GM12878 (cell line): Measurements from ENCODE around the gene INTU. TPM values are rescaled to one million over a fixed set of nuclear protein-coding genes. Genes with fewer than 3 reads are reported as not detected.

Experiments
- ATAC-seq: fragments of 200-7000 bp; cut with Tn5 transposase; 3 replicates; pipeline ENCODE4 v1.9.1; 2020; ENCODE audit warnings: mild to moderate bottlenecking, moderate library complexity
- BruUV-seq: library from RNA; stranded (reverse); fragments of 400-500 nt; replicated peaks from 2 replicates; lab custom pipeline; 2021; lab: Mats Ljungman, UMichigan
- CTCF ChIA-PET: fragments of 300-600 bp; sonication (Branson Sonifier 250); formaldehyde crosslinking; extraction: SDS; loops from one replicate; lab custom pipeline; 2021; ENCODE audit warnings: inconsistent platforms; lab: Yijun Ruan, JAX
- POLR2A ChIA-PET: fragments of 350-600 bp; formaldehyde crosslinking; extraction: SDS; loops from one replicate; lab custom pipeline; 2021; ENCODE audit warnings: inconsistent platforms; lab: Charles Lee
- RAD21 ChIA-PET: fragments of 300-600 bp; sonication (Branson Sonifier 250); formaldehyde crosslinking; loops from one replicate; lab custom pipeline; 2023; ENCODE audit warnings: antibody characterized with exemption; ENCODE audit not compliant: unreplicated experiment; lab: Charles Lee
- SMC1A ChIA-PET: fragments of 300-600 bp; sonication (Branson Sonifier 250); formaldehyde crosslinking; loops from one replicate; lab custom pipeline; 2023; ENCODE audit not compliant: unreplicated experiment, uncharacterized antibody; lab: Charles Lee
- DNase-seq: peaks from one replicate; pipeline ENCODE4 v3.0.0-alpha.2; 2011; ENCODE audit warnings: low read depth, low spot score
- FAIRE-seq: peaks from 3 replicates; lab custom pipeline; 2011; peaks lifted over from hg19 to GRCh38; lab: Jason Lieb, UNC
- H2AFZ ChIP-seq: 2 replicates; pipeline ENCODE4 v1.6.0; 2011; ENCODE audit warnings: low read depth, low read length, control low read depth; ENCODE audit not compliant: control insufficient read depth
- H3K27ac ChIP-seq: 2 replicates; pipeline ENCODE4 v1.5.1; 2011; ENCODE audit warnings: control low read depth; ENCODE audit not compliant: control insufficient read depth, insufficient read depth
- H3K27me3 ChIP-seq, 2 experiments: replicated peaks in 1 of 2; 2 replicates each; pipeline versions ENCODE4 v1.6.0 to v1.6.1; 2011; ENCODE audit warnings: low read length in 1 of 2; ENCODE audit not compliant: control insufficient read depth in 2 of 2, insufficient read depth in 2 of 2
- H3K36me3 ChIP-seq, 2 experiments: 2 replicates each; pipeline ENCODE4 v1.5.1; 2011; ENCODE audit warnings: low read length in 1 of 2; ENCODE audit not compliant: control insufficient read depth in 2 of 2, insufficient read depth in 2 of 2
- H3K4me1 ChIP-seq: 2 replicates; pipeline ENCODE4 v1.6.1; 2011; ENCODE audit warnings: mild to moderate bottlenecking, low read length, moderate library complexity, mixed read lengths; ENCODE audit not compliant: control insufficient read depth, insufficient read depth
- H3K4me2 ChIP-seq: 2 replicates; pipeline ENCODE4 v1.6.0; 2011; ENCODE audit warnings: control low read depth; ENCODE audit not compliant: control insufficient read depth, insufficient read depth
- H3K4me3 ChIP-seq: fragments of 200-600 bp; sonication (generic); 2 replicates; pipeline ENCODE4 v1.5.1; 2016
- H3K79me2 ChIP-seq: 2 replicates; pipeline ENCODE4 v1.6.0; 2011; ENCODE audit warnings: low read length; ENCODE audit not compliant: control insufficient read depth, insufficient read depth
- H3K9ac ChIP-seq: 2 replicates; pipeline ENCODE4 v1.8.0; 2011; ENCODE audit warnings: low read length, control low read depth, mixed read lengths; ENCODE audit not compliant: control insufficient read depth, insufficient read depth
- H3K9me3 ChIP-seq: replicated peaks from 3 replicates; pipeline ENCODE4 v1.5.1; 2011; ENCODE audit warnings: mild to moderate bottlenecking, low read length; ENCODE audit not compliant: control insufficient read depth, insufficient read depth
- H4K20me1 ChIP-seq: 2 replicates; pipeline ENCODE4 v1.6.0; 2011; ENCODE audit not compliant: control insufficient read depth, insufficient read depth
- EZH2 ChIP-seq: IDR thresholded peaks from 2 replicates; pipeline ENCODE4 v1.6.1; 2012; ENCODE audit warnings: low read depth, mild to moderate bottlenecking, control low read depth, inconsistent platforms, low read length, borderline replicate concordance; ENCODE audit not compliant: control insufficient read depth
- MYB ChIP-seq: fragments of 150-350 bp; IDR thresholded peaks from 2 replicates; pipeline ENCODE4 v1.6.1; 2014; ENCODE audit warnings: mild to moderate bottlenecking, low read depth, low read length, borderline replicate concordance
- NBN ChIP-seq: fragments of 450-650 bp; IDR thresholded peaks from 2 replicates; pipeline ENCODE4 v1.6.1; 2016
- NR2F1 ChIP-seq: fragments of 450-650 bp; conservative IDR thresholded peaks from 2 replicates; pipeline ENCODE4 v1.6.1; 2017; ENCODE audit warnings: mild to moderate bottlenecking
- PAX8 ChIP-seq: fragments of 450-650 bp; IDR thresholded peaks from 2 replicates; pipeline ENCODE4 v1.6.1; 2017; ENCODE audit warnings: mild to moderate bottlenecking, moderate library complexity
- RELA ChIP-seq: fragments of 450-650 bp; IDR thresholded peaks from 2 replicates; pipeline ENCODE4 v1.8.0; 2014; ENCODE audit warnings: borderline replicate concordance; ENCODE audit not compliant: partially characterized antibody
- SMARCA5 ChIP-seq: fragments of 450-650 bp; IDR thresholded peaks from 2 replicates; pipeline ENCODE4 v1.6.1; 2017; ENCODE audit warnings: mild to moderate bottlenecking
- TBL1XR1 ChIP-seq: IDR thresholded peaks from 2 replicates; pipeline ENCODE4 v1.6.1; 2012; ENCODE audit warnings: low read depth, low read length, improper control_type of control experiment
- ZBED1 ChIP-seq: IDR thresholded peaks from 2 replicates; pipeline ENCODE4 v1.6.1; 2016; ENCODE audit warnings: borderline replicate concordance
- ZNF384 ChIP-seq: IDR thresholded peaks from 2 replicates; pipeline ENCODE4 v1.6.1; 2012; ENCODE audit warnings: low read depth, mild to moderate bottlenecking, low read length, improper control_type of control experiment, borderline replicate concordance
- whole genome bisulfite sequencing: methylation state at CpG from one replicate; pipeline ENCODE4 v1.1.6; 2016; ENCODE audit warnings: low lambda C conversion rate; ENCODE audit not compliant: insufficient replicate concordance, insufficient coverage; ENCODE audit errors: missing lambda C conversion rate; 5-methylcytosine and 5-hydroxymethylcytosine counted together
- in situ Hi-C: fragments of 300-500 bp; cut with MboI; formaldehyde crosslinking; loops from 9 replicates; pipeline ENCODE4 v1.14.3; 2018; ENCODE audit warnings: mixed read lengths
- intact Hi-C: fragments of 100-400 bp; cut with micrococcal nuclease; formaldehyde crosslinking; loops from one replicate; pipeline ENCODE4 v1.14.2; 2022; ENCODE audit not compliant: unreplicated experiment
- polyA plus RNA-seq, 11 experiments: library from polyadenylated mRNA; depleted of rRNA in 4 of 11; unstranded in 6 of 11; stranded (reverse) in 5 of 11; fragments of >200 nt; fragmentation: Nextera tagmentation in 4 of 11; fragmentation: Illumina TruSeq in 1 of 11; extraction: Ambion mirVana in 4 of 11; extraction: Trizol in 1 of 11; gene quantifications; 1 replicate in 1 of 11; 2 replicates in 10 of 11; pipeline versions ENCODE4 v1.2.1 to v1.2.3, GENCODE V29; 2011 to 2016; ENCODE audit warnings: inconsistent platforms in 2 of 11, missing spikeins in 2 of 11, low read depth in 1 of 11
- total RNA-seq, 4 experiments: library from RNA; depleted of rRNA in 3 of 4; stranded (reverse); fragments of >200 nt in 3 of 4; fragmentation: Illumina TruSeq in 1 of 4; extraction: Trizol in 1 of 4; gene quantifications; 2 replicates each; pipeline versions ENCODE4 v1.2.1 to v1.2.3, GENCODE V29; 2013 to 2021
- TF ChIP-seq, protein P1 (sequence below): fragments of 450-650 bp; IDR thresholded peaks from 2 replicates; pipeline ENCODE4 v1.6.1; 2018; ENCODE audit warnings: borderline replicate concordance, mild to moderate bottlenecking; ENCODE audit not compliant: partially characterized antibody
- TF ChIP-seq, protein P2 (sequence below): fragments of 150-350 bp; IDR thresholded peaks from 2 replicates; pipeline ENCODE4 v1.6.1; 2016; ENCODE audit warnings: low read depth, low read length
- TF ChIP-seq, protein P3 (sequence below): fragments of 450-650 bp; IDR thresholded peaks from 2 replicates; pipeline ENCODE4 v1.6.1; 2016; ENCODE audit warnings: mild to moderate bottlenecking, moderate library complexity, borderline replicate concordance
- TF ChIP-seq, protein P4 (sequence below): IDR thresholded peaks from 2 replicates; pipeline ENCODE4 v1.6.1; 2011; ENCODE audit warnings: low read depth, mild to moderate bottlenecking, low read length, moderate library complexity, borderline replicate concordance; ENCODE audit errors: extremely low read depth

Gene INTU
- total and polyA plus RNA-seq, 10 of the 15 experiments (the other 5 are each of a cell fraction or from before 2014, with no cell fraction given), result under 0.01 to 0.15 (median 0.01) TPM; not detected in 4

DNA sequence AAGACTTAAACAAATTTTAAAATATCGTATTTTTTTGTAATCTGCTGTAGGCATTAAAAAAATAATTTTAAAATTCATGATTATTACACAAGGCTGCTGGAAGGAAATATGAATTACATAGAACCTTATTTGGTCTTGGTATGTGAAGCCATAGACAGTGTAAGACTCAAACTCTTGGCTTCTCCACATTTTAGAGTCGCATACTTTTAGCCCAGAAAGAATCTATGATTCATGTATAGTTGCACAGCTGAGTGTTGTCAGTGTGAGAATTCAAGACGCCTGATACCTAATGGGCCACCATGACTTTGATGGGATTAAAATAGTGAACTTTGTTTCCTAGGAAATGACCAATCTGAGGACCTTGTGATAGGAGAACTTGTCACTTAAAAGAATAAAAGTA lies 1.4 kb downstream of the INTU start:
- Histone ChIP-seq H2AFZ (no peak overlapping the region), H3K79me2 (no peaks in the 10 kb centered on the region), H3K27me3 (peaks cover 0 to 2% of the 10 kb centered on the region in 2 experiments; a peak in 2 of 4 replicates), H4K20me1 (no peaks in the 10 kb centered on the region), H3K4me1 (no peaks in the 10 kb centered on the region), H3K9me3 (no peaks in the 10 kb centered on the region; the same call in 2 of the 3 replicates), H3K4me3 (no peak overlapping the region), H3K36me3 (no peaks in the 10 kb centered on the region), H3K9ac (no peak overlapping the region), H3K4me2 (no peak overlapping the region), H3K27ac (no peak overlapping the region)
- POLR2A ChIA-PET, result no interaction called here
- BruUV-seq, result no TSS peak
- RAD21 ChIA-PET, result interaction anchor here (0.8 kb wide), 1 partner anchor 283 kb away, joined by 3 read pairs; no protein-coding TSS in a partner anchor
- DNase-seq, result no peak
- SMC1A ChIA-PET, result no interaction called here
- in situ Hi-C loops (no loop called here), intact Hi-C loops (no loop called here)
- FAIRE-seq, result no peak
- CTCF ChIA-PET, result interaction anchor here (0.7 to 1.2 kb wide), 4 partner anchors 10 to 1920 kb away, joined by 3 to 4 read pairs (median 3); no protein-coding TSS in a partner anchor
- ATAC-seq, result no peak
- 23% methylated on average over 3 of the region's 3 CpGs for WGBS
- TF ChIP-seq SMARCA5 (no peak), ZNF384 (no peak), TBL1XR1 (no peak), NR2F1 (no peak), EZH2 (no peak), ZBED1 (no peak), MYB (no peak), RELA (no peak), PAX8 (no peak), NBN (no peak)
- TF ChIP-seq, protein P1, sequence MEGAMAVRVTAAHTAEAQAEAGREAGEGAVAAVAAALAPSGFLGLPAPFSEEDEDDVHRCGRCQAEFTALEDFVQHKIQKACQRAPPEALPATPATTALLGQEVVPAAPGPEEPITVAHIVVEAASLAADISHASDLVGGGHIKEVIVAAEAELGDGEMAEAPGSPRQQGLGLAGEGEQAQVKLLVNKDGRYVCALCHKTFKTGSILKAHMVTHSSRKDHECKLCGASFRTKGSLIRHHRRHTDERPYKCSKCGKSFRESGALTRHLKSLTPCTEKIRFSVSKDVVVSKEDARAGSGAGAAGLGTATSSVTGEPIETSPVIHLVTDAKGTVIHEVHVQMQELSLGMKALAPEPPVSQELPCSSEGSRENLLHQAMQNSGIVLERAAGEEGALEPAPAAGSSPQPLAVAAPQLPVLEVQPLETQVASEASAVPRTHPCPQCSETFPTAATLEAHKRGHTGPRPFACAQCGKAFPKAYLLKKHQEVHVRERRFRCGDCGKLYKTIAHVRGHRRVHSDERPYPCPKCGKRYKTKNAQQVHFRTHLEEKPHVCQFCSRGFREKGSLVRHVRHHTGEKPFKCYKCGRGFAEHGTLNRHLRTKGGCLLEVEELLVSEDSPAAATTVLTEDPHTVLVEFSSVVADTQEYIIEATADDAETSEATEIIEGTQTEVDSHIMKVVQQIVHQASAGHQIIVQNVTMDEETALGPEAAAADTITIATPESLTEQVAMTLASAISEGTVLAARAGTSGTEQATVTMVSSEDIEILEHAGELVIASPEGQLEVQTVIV, result no peak
- TF ChIP-seq, protein P2, sequence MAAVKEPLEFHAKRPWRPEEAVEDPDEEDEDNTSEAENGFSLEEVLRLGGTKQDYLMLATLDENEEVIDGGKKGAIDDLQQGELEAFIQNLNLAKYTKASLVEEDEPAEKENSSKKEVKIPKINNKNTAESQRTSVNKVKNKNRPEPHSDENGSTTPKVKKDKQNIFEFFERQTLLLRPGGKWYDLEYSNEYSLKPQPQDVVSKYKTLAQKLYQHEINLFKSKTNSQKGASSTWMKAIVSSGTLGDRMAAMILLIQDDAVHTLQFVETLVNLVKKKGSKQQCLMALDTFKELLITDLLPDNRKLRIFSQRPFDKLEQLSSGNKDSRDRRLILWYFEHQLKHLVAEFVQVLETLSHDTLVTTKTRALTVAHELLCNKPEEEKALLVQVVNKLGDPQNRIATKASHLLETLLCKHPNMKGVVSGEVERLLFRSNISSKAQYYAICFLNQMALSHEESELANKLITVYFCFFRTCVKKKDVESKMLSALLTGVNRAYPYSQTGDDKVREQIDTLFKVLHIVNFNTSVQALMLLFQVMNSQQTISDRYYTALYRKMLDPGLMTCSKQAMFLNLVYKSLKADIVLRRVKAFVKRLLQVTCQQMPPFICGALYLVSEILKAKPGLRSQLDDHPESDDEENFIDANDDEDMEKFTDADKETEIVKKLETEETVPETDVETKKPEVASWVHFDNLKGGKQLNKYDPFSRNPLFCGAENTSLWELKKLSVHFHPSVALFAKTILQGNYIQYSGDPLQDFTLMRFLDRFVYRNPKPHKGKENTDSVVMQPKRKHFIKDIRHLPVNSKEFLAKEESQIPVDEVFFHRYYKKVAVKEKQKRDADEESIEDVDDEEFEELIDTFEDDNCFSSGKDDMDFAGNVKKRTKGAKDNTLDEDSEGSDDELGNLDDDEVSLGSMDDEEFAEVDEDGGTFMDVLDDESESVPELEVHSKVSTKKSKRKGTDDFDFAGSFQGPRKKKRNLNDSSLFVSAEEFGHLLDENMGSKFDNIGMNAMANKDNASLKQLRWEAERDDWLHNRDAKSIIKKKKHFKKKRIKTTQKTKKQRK, result no peak
- TF ChIP-seq, protein P3, sequence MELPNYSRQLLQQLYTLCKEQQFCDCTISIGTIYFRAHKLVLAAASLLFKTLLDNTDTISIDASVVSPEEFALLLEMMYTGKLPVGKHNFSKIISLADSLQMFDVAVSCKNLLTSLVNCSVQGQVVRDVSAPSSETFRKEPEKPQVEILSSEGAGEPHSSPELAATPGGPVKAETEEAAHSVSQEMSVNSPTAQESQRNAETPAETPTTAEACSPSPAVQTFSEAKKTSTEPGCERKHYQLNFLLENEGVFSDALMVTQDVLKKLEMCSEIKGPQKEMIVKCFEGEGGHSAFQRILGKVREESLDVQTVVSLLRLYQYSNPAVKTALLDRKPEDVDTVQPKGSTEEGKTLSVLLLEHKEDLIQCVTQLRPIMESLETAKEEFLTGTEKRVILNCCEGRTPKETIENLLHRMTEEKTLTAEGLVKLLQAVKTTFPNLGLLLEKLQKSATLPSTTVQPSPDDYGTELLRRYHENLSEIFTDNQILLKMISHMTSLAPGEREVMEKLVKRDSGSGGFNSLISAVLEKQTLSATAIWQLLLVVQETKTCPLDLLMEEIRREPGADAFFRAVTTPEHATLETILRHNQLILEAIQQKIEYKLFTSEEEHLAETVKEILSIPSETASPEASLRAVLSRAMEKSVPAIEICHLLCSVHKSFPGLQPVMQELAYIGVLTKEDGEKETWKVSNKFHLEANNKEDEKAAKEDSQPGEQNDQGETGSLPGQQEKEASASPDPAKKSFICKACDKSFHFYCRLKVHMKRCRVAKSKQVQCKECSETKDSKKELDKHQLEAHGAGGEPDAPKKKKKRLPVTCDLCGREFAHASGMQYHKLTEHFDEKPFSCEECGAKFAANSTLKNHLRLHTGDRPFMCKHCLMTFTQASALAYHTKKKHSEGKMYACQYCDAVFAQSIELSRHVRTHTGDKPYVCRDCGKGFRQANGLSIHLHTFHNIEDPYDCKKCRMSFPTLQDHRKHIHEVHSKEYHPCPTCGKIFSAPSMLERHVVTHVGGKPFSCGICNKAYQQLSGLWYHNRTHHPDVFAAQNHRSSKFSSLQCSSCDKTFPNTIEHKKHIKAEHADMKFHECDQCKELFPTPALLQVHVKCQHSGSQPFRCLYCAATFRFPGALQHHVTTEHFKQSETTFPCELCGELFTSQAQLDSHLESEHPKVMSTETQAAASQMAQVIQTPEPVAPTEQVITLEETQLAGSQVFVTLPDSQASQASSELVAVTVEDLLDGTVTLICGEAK, result no peak
- TF ChIP-seq, protein P4, sequence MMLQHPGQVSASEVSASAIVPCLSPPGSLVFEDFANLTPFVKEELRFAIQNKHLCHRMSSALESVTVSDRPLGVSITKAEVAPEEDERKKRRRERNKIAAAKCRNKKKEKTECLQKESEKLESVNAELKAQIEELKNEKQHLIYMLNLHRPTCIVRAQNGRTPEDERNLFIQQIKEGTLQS, result no peak
